KBM-7 (cell line): ENCODE measurements around the gene SERINC3.
A peak's percentile ranks its signal among the peaks of the same experiment; 100 is the strongest.

Experiments used
- DNase-seq: peaks from one replicate; pipeline ENCODE4 v3.0.0-alpha.2; 2015
- in situ Hi-C: fragments of 300-500 bp; cut with MboI; formaldehyde crosslinking; loops from 2 replicates; pipeline ENCODE4 v1.14.3; 2020; ENCODE audit warnings: low sequenced_read_pairs, low pct_unique_long_range_greater_than_20kb, mixed read lengths

The SERINC3 gene

DNA sequence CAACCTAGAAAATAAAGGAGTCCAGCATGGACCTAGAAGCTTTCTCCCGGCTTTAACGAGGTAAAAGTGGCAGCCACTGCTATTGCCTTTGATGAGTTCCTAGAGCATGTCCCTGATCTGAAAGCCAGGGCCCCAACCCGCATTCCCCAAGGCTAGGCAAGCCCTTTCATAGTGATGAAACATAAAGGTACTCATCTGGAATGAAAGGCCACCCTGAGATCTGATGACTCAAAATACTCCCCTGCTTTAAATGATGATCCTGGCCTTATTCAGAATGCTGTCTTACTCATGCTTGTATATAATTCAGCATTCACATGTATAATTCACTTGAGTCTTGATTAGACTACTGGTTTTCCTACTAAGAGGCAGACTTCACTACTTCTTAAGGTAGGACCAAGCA, 24.9 kb downstream of the SERINC3 start:
- no peak for DNase-seq
- in situ Hi-C loops = no loop called here

GRCh38 chr20:44495802-44496481, 25.9 kb downstream of the SERINC3 start:
- no peak for DNase-seq
- in situ Hi-C loops = no loop called here

- in situ Hi-C loops = no loop called here
- no peak for DNase-seq
Observed at GRCh38 chr20:44495257-44495656, 26.6 kb downstream of the SERINC3 start.

DNA sequence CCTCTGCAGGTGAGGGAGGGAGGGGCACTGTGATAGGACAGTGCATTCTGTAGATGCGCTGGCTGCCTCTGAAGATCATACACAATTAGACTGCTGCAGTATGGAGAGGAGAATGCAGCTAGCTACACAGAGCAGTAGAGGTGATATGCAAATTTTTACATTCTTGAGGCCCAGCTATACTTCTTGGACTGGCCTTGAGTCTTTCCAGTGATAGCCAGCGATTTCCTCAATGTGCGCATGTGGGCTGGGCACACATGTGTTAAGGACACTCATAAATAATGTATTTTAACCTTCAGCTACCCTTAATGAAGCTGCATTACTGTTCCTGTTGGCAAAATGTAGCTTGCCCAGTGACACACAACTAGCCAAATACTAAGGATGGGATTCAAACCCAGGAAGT, 27.2 kb downstream of the SERINC3 start:
- DNase-seq = no peak
- in situ Hi-C loops = no loop called here

DNA sequence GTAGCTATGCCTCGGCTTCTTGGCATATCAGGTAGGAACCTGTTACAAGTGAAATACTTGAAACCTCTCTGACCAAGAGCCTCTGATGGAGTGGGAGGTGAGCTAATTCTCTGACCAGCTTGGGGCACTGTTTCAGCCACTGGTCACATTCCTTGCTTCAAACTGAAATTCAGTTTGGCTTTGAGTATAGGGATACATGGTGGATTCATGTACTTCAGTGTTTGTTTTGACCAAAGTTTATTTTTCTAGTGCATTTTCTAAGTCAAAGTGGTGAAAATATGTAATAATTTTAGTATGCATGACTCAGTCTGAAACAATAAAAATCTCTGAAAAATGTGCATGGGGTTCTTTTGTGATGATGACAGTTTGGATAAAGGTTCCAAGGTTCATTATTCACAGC, 27.6 kb downstream of the SERINC3 start:
- in situ Hi-C loops = no loop called here
- DNase-seq = no peak

GRCh38 chr20:44491635-44492395, 30.1 kb downstream of the SERINC3 start:
- DNase-seq = no peak
- in situ Hi-C loops = no loop called here

DNA sequence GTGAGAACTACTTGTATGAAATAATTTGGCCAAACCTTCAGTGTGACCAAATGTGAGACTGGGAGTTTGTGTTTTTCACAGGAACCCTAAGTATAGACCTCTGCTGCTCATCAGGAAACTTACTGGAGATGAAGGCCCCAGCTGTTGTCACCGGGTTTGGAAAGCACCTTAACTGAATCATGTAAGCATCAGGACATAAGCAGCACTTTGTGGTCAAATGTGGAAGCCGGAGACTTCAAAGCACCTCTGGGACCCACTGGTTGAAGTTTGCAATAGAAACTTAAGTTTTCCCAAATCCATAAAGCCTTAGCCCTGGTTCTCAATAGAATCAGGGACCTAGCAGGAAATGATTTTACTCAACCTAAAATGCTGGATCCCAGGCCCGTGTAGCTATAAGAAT, 31.9 kb downstream of the SERINC3 start:
- DNase-seq = no peak
- in situ Hi-C loops = no loop called here

GRCh38 chr20:44489223-44489622, 32.6 kb downstream of the SERINC3 start:
- DNase-seq = no peak
- in situ Hi-C loops = no loop called here

GRCh38 chr20:44488551-44488950, 33.3 kb downstream of the SERINC3 start:
- in situ Hi-C loops = no loop called here
- DNase-seq = no peak

- no peak for DNase-seq
- in situ Hi-C loops = no loop called here
Observed at GRCh38 chr20:44485830-44486198, 36.1 kb downstream of the SERINC3 start.

GRCh38 chr20:44485078-44485829, 36.6 kb downstream of the SERINC3 start:
- in situ Hi-C loops = no loop called here
- no peak for DNase-seq

- no peak for DNase-seq
- in situ Hi-C loops = no loop called here
Observed at GRCh38 chr20:44483112-44483511, 38.8 kb downstream of the SERINC3 start.

GRCh38 chr20:44481719-44482416, 40.0 kb downstream of the SERINC3 start:
- DNase-seq = no peak
- in situ Hi-C loops = no loop called here

GRCh38 chr20:44480097-44480496, 41.8 kb downstream of the SERINC3 start:
- no peak for DNase-seq
- in situ Hi-C loops = no loop called here

GRCh38 chr20:44479643-44480042, 42.2 kb downstream of the SERINC3 start:
- DNase-seq = no peak
- in situ Hi-C loops = no loop called here

GRCh38 chr20:44478206-44478605, 43.7 kb downstream of the SERINC3 start:
- in situ Hi-C loops = no loop called here
- no peak for DNase-seq

DNA sequence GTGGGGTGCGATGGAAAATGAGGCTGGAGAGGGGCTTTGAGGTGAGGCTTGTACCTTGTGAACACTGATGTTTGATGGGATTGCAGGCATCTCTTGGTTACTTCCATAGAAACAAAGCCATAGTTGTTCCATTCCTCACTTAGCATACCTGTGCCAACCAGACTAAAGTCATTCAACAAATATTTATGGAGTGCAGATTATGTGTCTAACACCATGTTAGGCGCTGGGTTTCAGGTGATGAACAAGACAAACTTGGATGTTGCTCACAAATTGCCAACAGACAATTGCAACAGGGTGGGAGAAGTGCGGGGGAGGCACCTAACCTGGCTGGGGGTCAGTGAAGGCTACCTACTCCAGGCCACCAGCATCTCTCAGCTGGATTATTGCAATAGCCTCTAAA, 44.7 kb downstream of the SERINC3 start:
- no peak for DNase-seq
- in situ Hi-C loops = no loop called here

DNA sequence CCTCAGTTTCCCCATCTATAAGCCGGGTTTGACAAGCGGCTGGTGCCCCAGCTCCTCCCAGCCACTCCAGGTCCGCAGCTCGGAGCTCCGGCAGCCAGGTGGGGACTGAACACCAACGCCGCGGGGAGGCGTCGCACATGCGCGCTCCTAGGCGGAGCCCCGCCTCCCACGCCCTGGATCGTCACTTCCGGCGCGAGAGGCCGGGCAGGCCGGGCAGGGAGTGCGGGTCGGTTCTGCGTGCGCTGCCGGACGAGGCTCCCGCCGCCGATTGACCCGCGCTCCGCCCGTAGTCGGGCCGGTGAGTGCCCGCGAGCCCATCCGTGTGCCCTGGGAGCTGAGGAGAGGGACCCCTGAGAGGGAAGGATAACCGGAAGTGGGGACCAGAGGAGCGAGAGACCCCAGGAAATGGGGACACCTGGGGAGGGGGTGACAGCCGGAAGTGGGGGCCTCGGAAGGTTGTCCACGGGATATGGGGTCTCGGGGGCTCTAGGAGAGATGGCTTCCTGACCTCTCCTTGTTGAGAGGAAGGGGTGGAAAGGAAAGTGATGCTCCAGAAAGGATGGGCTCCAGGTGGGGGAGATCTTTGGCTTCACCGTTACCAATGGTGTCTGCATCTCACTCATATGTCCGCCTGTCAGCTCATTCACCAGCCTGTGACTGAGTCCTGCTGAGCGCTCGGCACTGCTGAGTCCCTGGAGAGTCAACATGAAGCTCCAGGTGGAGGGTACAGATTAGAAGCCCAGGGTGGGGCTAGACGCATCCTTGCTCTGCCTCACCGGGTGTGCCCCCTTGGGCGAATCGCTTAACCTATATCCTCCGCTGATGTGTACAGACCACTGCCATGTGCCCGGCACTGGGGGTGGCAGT, 45.9 kb downstream of the SERINC3 start, which contains the start of gene TTPAL:
TSS of gene TTPAL (plus strand) at position 181 of the 867 bp plus-strand sequence. CDS start 4,126 bp downstream, outside the sequence.
- in situ Hi-C loops = no loop called here
- peak; percentile 84 for DNase-seq

DNA sequence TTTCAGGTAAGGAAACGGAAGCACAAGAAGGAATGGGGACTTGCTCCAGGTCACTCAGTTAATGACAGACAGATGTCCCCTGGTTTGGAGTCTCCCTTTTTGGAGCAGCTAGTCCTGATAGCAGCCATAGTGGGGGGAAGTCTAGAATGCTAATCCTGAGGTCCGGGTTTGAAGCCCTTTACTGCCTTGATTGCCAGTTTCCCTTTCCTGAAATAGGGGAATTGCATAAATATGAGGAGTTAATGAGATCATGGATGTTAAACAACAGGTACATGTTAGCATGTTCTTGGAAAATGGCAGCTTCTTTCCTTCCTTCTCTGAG, 46.5 kb downstream of the SERINC3 start:
- in situ Hi-C loops = no loop called here
- no peak for DNase-seq
